Mucosa of rectum (tissue), 2 donors: ENCODE data around the gene TIAM2.

Experiments
- H3K27ac ChIP-seq, 2 donors: one replicate each; pipeline ENCODE4 v1.7.0; 2013; ENCODE audit warnings: inconsistent platforms in 2 of 2, low read depth in 2 of 2, low read length in 2 of 2
- H3K27me3 ChIP-seq, 2 donors: one replicate each; pipeline ENCODE4 v1.7.0; 2013; ENCODE audit warnings: low read length in 2 of 2; ENCODE audit not compliant: control insufficient read depth in 2 of 2, insufficient read depth in 2 of 2
- H3K36me3 ChIP-seq, 2 donors: one replicate each; pipeline ENCODE4 v1.7.0; 2013; ENCODE audit warnings: low read length in 2 of 2; ENCODE audit not compliant: control insufficient read depth in 2 of 2, insufficient read depth in 2 of 2
- H3K4me1 ChIP-seq, 2 donors: one replicate each; pipeline ENCODE4 v1.7.0; 2013; ENCODE audit warnings: low read length in 2 of 2, mild to moderate bottlenecking in 1 of 2; ENCODE audit not compliant: control insufficient read depth in 2 of 2, insufficient read depth in 2 of 2
- H3K4me3 ChIP-seq, 2 donors: one replicate each; pipeline ENCODE4 v1.7.0; 2013; ENCODE audit warnings: low read length in 2 of 2
- H3K9ac ChIP-seq, 2 donors: one replicate each; pipeline ENCODE4 v1.7.0; 2013; ENCODE audit warnings: low read length in 2 of 2, low read depth in 1 of 2, mild to moderate bottlenecking in 1 of 2
- H3K9me3 ChIP-seq, 2 donors: one replicate each; pipeline ENCODE4 v1.7.0; 2013; ENCODE audit warnings: low read length in 2 of 2; ENCODE audit not compliant: control insufficient read depth in 2 of 2
- donor health status: healthy.
- donor health status: Normal muscosa, but diverticular disease.

The TIAM2 gene

DNA sequence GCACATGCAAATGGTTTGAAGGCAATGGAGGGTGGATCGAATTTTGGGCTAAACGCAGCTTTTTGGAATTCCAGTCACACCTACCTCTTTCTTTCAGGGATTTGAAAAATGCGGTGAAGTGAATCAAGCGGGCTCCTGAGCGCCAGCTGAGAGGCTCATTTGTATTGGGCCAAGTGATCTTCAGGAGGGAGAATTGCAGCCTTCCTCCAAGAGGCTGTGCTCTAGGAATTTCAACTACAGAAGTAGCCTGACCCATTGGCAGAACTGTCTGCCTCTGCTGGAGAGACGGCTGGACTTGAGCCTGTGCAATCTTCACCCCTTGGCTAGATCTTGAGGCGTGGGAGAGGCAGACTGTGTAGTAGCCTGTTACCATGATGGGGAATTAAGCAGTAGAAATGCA lies 5.7 kb upstream of the TIAM2 start:
- Histone ChIP-seq H3K4me1 (no peaks in the 10 kb centered on the region), H3K9ac (no peak overlapping the region), H3K9me3 (no peaks in the 10 kb centered on the region), H3K36me3 (no peaks in the 10 kb centered on the region), H3K4me3 (no peak overlapping the region), H3K27ac (no peak overlapping the region), H3K27me3 (no peaks in the 10 kb centered on the region)

GRCh38 chr6:154991207-154991606 lies 3.9 kb upstream of the TIAM2 start:
- no peaks in the 10 kb centered on the region for H3K36me3 ChIP-seq
- H3K9ac ChIP-seq, result no peak overlapping the region
- H3K9me3 ChIP-seq, result no peaks in the 10 kb centered on the region

GRCh38 chr6:154993026-154993425 lies 2.1 kb upstream of the TIAM2 start:
- H3K36me3 ChIP-seq, result no peaks in the 10 kb centered on the region
- no peak overlapping the region for H3K4me3 ChIP-seq
- H3K27me3 ChIP-seq, result peaks cover 2 to 14% of the 10 kb centered on the region in 2 donors
- H3K9me3 ChIP-seq, result no peaks in the 10 kb centered on the region
- H3K27ac ChIP-seq, result no peak overlapping the region
- peaks cover 6% of the 10 kb centered on the region in 2 donors for H3K4me1 ChIP-seq
- no peak overlapping the region for H3K9ac ChIP-seq

More at GRCh38 chr6:154991207-154991606, 3.9 kb upstream of the TIAM2 start:
- peaks cover 0 to 6% of the 10 kb centered on the region in 2 donors for H3K27me3 ChIP-seq
- no peak overlapping the region for H3K27ac ChIP-seq
- peaks cover 6% of the 10 kb centered on the region in 2 donors for H3K4me1 ChIP-seq
- H3K4me3 ChIP-seq, result no peak overlapping the region

GRCh38 chr6:154993710-154994109 lies 1.4 kb upstream of the TIAM2 start:
- no peaks in the 10 kb centered on the region for H3K9me3 ChIP-seq
- H3K27ac ChIP-seq, result no peak overlapping the region
- H3K36me3 ChIP-seq, result no peaks in the 10 kb centered on the region
- peaks cover 2 to 14% of the 10 kb centered on the region in 2 donors for H3K27me3 ChIP-seq
- no peak overlapping the region for H3K4me3 ChIP-seq
- peaks cover 6% of the 10 kb centered on the region in 2 donors for H3K4me1 ChIP-seq
- no peak overlapping the region for H3K9ac ChIP-seq

DNA sequence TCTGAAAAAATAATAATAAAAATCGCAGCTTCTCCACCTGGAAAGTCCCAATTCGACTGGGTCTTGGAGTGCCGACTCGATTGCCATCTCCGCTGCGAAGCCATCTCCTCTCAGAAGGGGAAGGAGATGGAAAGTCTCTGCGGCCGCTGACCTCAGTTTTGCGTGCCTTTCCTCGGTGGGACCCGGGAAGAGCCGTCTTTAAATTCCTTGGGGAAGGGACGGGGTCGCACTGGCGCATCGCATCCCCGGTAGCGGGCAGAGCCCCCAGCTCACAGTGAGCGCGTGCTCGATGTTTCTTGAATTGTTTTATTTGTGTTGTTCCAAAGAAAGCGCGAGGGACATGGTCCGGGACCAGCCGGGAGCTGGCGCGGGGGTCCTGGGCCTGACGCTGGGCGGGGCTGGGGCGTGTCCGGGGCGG lies 270 bp upstream of the TIAM2 start:
- Histone ChIP-seq H3K4me1 (peaks cover 6% of the 10 kb centered on the region in 2 donors), H3K27ac (no peak overlapping the region), H3K36me3 (no peaks in the 10 kb centered on the region), H3K27me3 (peaks cover 2 to 14% of the 10 kb centered on the region in 2 donors), H3K9ac (no peak overlapping the region), H3K9me3 (no peaks in the 10 kb centered on the region), H3K4me3 (no peak overlapping the region)

DNA sequence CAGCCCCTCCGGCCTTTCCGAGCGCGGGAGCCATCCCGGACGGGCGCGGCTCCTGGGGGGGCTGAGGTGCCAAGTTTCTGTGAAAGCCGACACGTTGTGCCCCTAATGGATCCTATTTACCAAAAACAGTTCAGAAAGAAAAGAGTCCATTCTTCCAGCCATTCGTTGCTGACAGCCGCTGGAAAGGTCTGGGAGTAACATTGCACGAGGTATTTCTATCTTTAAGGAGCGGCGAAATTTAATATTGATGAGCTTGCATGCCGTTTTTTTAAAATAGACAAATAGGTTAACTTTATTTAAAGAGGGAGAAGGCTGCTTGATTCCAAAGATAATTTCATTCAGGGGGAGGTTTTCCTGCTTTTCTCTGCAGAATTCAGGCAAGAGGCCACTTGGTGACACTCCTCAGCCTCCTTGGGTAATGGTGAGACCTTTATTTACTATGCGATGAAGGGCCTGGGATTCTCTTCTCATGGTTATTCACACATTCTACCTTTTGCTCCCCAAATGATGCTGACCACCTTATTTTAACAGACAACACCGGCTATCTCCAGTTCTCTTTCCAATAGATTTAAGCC lies 988 bp downstream of the TIAM2 start:
- Histone ChIP-seq H3K36me3 (no peaks in the 10 kb centered on the region), H3K4me3 (peak overlapping the region; percentile 55 to 60), H3K9me3 (no peaks in the 10 kb centered on the region), H3K27me3 (peaks cover 2 to 14% of the 10 kb centered on the region in 2 donors), H3K4me1 (peaks cover 6% of the 10 kb centered on the region in 2 donors), H3K9ac (peak overlapping the region in 1 of 2 donors; percentile 63), H3K27ac (no peak overlapping the region)

- Histone ChIP-seq H3K27ac (no peak overlapping the region), H3K9me3 (no peaks in the 10 kb centered on the region), H3K36me3 (no peaks in the 10 kb centered on the region)
These were observed 1.8 kb downstream of the TIAM2 start for GRCh38 chr6:154996841-154997311.

DNA sequence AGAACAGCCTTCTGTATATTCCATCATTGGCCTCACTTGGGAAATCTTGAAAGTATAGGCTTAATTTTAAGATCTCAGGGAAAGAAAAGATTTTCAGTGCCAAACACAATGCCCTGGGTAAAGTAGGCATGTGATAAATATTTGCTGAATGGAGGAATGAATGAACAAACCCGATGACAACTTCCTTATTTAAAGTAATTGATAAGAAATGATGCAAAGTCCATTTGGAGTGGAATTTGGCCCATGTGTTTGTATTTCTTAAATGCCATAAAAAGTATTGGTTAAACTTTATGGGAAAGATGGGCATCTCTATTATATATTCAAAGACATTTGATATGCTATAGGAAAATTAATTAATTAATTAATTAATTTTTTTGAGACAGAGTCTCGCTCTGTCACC lies 3.7 kb downstream of the TIAM2 start:
- Histone ChIP-seq H3K9me3 (no peaks in the 10 kb centered on the region), H3K4me3 (no peak overlapping the region), H3K4me1 (peaks cover 6% of the 10 kb centered on the region in 2 donors), H3K36me3 (no peaks in the 10 kb centered on the region), H3K27ac (no peak overlapping the region), H3K9ac (no peak overlapping the region), H3K27me3 (peaks cover 2 to 14% of the 10 kb centered on the region in 2 donors)

More at GRCh38 chr6:154996841-154997311, 1.8 kb downstream of the TIAM2 start:
- Histone ChIP-seq H3K27me3 (peaks cover 2 to 14% of the 10 kb centered on the region in 2 donors), H3K9ac (no peak overlapping the region), H3K4me3 (no peak overlapping the region), H3K4me1 (peaks cover 6% of the 10 kb centered on the region in 2 donors)

DNA sequence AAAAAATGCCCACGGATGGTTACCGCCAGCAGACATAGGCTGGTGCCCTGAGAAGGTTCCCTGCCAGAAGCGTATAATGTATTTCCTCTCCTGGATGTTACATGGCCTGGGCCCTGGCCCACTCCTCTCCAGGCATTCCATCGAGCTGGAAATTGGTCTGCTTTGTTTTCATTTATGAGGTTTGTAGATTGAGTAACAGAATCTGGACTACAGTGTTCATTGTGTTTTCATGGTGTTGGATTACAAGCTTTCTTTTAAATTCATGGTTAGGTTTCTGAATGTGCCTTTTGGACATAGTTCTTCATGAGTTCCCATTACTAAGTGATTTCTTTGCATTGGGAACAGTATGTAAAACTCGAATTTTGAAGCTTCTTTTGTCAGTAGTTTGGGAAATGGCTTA lies 6.4 kb downstream of the TIAM2 start:
- Histone ChIP-seq H3K4me3 (no peak overlapping the region), H3K27me3 (peaks cover 2 to 5% of the 10 kb centered on the region in 2 donors), H3K9ac (no peak overlapping the region), H3K9me3 (no peaks in the 10 kb centered on the region), H3K27ac (no peak overlapping the region), H3K36me3 (no peaks in the 10 kb centered on the region), H3K4me1 (no peaks in the 10 kb centered on the region)

GRCh38 chr6:155001934-155002333 lies 6.8 kb downstream of the TIAM2 start:
- H3K4me1 ChIP-seq, result no peaks in the 10 kb centered on the region
- H3K36me3 ChIP-seq, result no peaks in the 10 kb centered on the region
- H3K27ac ChIP-seq, result no peak overlapping the region
- peaks cover under 1 to 4% of the 10 kb centered on the region in 2 donors for H3K27me3 ChIP-seq
- no peak overlapping the region for H3K4me3 ChIP-seq
- H3K9ac ChIP-seq, result no peak overlapping the region
- H3K9me3 ChIP-seq, result no peaks in the 10 kb centered on the region
